HG03135 (cell line): ENCODE measurements around the gene CALHM2.
A peak's percentile ranks its signal among the peaks of the same experiment; 100 is the strongest.

Experiments
- ATAC-seq: cut with Tn5 transposase; IDR thresholded peaks from one replicate; pipeline ENCODE4 v1.9.1; 2021; ENCODE audit warnings: mild to moderate bottlenecking, moderate library complexity; ENCODE audit not compliant: unreplicated experiment

Gene CALHM2

GRCh38 chr10:103476046-103476768 is 24.0 kb upstream of the CALHM2 start:
- peak; percentile 37 for ATAC-seq

- ATAC-seq, result no peak
Measured at GRCh38 chr10:103475437-103475836, 23.3 kb upstream of the CALHM2 start.

GRCh38 chr10:103474077-103474476 is 21.9 kb upstream of the CALHM2 start:
- ATAC-seq, result no peak

- no peak for ATAC-seq
Measured at GRCh38 chr10:103473261-103473671, 21.1 kb upstream of the CALHM2 start.

- peak; percentile 29 for ATAC-seq
Measured at GRCh38 chr10:103472005-103472404, 19.8 kb upstream of the CALHM2 start.

- peak; percentile 72 for ATAC-seq
Measured at GRCh38 chr10:103470761-103471653, 18.8 kb upstream of the CALHM2 start.

- no peak for ATAC-seq
Measured at GRCh38 chr10:103469201-103469600, 17.0 kb upstream of the CALHM2 start.

- ATAC-seq, result no peak
Measured at GRCh38 chr10:103467406-103467805, 15.2 kb upstream of the CALHM2 start.

- no peak for ATAC-seq
Measured at GRCh38 chr10:103466734-103467133, 14.6 kb upstream of the CALHM2 start.

- no peak for ATAC-seq
Measured at GRCh38 chr10:103465411-103466179, 13.4 kb upstream of the CALHM2 start.

- ATAC-seq, result no peak
Measured at GRCh38 chr10:103463499-103463898, 11.3 kb upstream of the CALHM2 start.

GRCh38 chr10:103459615-103460014 is 7.4 kb upstream of the CALHM2 start:
- ATAC-seq, result no peak

GRCh38 chr10:103458720-103459119 is 6.5 kb upstream of the CALHM2 start, which contains the start of gene CALHM1:
CALHM1 (minus strand) TSS chr10:103458900; CDS start chr10:103458751, 149 bp downstream.
- peak; percentile 60 for ATAC-seq

- no peak for ATAC-seq
Measured at GRCh38 chr10:103457896-103458583, 5.9 kb upstream of the CALHM2 start.

GRCh38 chr10:103457176-103457712 is 5.1 kb upstream of the CALHM2 start:
- ATAC-seq, result no peak

GRCh38 chr10:103456074-103456660 is 4.0 kb upstream of the CALHM2 start:
- no peak for ATAC-seq

GRCh38 chr10:103455235-103455634 is 3.1 kb upstream of the CALHM2 start:
- ATAC-seq, result no peak

GRCh38 chr10:103454026-103454425 is 1.9 kb upstream of the CALHM2 start:
- ATAC-seq, result no peak

GRCh38 chr10:103452506-103453230 is 498 bp upstream of the CALHM2 start:
- ATAC-seq, result no peak
